DMS153 treated with DMSO at 0.1 percent for 48 hours (cell line): ENCODE results near the gene BHLHE41.

Experiments used
- DNase-seq: peaks from one replicate; lab custom pipeline; 2025; ENCODE audit not compliant: unreplicated experiment; lab: John Stamatoyannopoulos, UW

Gene BHLHE41

DNA sequence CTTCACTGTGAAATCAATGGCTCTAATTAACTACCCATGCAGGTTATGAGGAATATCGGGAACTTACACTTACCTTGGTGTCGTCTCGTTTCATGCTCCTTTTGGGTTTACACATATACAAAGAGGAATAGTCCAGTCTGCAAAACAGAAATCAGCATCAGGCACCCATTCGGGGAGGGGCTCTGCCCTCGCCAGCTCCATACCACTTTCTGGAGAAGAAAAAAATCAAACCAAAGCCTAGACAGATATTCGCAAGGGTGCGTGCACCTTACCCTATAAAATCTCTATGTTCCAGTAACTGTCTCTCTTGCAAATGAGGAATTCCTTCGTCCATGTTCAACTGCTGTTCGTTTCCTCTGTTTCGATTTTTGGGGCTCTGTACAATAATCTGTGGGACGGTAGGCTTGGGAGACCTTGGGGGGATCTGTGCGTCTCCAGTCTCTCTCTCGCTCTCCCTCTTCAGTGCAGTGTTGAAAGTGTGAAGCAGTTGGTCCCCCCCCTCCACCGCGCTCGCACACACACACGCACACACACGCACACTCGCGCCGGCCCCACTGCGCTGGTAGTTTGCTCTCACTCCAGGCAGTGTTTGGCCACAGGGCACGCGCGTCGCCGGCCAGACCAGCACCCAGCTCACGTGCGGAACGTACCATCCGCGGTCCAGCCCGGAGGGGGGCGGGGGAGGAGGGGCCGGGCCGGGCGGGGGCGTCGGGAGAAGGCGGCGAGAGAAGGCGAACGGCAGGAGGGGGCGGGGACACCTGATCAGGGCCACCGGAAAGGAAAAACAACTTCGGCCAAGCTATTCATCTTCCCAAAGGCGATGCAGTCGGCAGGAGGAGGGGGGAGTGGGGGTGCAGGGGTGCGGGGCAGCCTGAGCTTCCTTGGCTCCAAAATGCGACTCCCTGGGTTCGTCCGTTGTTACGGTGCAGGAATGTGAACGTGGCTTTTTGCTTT, at the start of gene BHLHE41:
TSS of gene BHLHE41 (minus strand) at position 592 of the 954 bp plus-strand sequence. CDS start at position 334, 258 bp downstream.
- DNase-seq, result no peak

DNA sequence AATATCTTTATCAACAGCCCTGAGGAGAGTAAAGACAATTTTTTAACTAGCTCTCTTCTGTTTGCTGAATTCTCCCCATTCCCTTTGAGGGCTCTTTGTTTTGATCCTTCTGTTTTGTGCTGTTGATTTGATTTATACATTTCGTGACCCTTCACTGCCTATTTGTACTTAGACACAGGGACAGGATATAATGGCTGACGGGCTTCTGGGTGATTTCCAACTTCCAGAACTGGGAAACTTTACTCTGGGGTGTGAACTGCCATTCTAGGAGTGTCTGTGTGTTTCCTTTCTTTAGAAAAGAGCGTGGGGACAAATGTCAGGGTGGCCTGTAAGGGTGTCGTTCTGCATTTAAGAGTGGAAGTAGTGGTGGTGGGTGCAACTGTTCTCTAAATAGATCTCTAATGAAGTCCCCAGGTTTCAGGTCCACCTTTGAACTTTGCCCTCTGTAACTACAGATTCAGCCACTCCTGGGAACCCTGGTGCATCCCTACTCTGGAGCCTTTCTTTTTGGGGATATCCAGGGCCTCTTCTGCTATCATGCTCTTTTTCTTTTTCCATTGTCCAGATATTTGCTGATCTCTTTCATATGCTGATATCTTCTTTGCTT, 48.2 kb upstream of the BHLHE41 start:
- no peak for DNase-seq

DNA sequence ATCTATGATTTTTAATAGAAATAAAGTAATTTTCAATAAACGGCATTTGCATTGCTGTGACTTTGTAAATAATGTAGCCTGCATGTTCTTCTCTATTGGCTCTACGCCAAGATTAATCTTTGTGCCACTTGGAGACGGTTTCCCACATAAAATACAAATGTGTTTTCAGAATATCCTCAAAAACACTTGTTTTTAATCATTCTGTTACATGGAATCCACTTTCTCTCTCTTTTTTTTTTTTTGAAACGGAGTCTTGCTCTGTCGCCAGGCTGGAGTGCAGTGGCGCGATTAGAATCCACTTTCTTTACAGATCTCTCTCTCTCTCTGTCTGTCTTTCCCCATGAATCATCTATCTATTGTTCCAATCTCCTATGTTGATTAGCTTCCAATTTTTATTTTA, 47.7 kb upstream of the BHLHE41 start:
- DNase-seq, result no peak

DNA sequence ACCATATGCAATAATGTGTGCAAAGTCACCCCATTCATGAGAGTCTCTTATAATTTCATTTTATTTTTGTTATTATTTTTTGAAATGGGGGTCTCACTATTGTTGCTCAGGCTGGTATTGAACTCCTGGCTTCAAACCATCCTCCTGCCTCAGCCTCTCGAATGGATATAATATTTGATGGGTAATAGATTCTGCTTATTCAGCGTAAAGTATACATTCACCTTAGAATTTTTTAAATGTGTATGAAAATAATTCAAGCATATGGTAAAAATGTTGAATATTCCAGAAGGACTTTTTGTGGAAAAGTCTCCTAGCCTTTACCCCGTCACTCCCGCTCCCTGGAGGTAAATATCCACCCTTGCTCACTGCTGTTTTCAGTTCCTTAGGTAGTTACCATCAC, 47.2 kb upstream of the BHLHE41 start:
- no peak for DNase-seq

DNA sequence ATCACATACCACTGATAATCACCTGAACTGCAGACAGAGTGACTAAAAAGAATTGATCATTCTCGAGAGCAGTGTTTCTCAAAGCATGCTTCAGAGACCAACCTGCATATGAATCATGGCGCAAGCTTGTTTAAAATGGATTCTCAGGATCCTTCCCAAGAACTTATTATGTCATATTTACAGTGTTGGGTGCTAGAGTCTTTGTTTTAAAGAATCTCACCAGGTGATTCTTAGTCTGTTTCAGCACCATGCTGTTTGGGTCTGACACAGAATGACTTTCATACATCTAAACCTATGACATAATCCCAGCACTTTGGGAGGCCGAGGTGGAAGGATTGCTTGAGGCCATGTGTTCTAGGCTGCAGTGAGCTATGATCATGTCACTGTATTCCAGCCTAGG, 39.3 kb upstream of the BHLHE41 start:
- no peak for DNase-seq

DNA sequence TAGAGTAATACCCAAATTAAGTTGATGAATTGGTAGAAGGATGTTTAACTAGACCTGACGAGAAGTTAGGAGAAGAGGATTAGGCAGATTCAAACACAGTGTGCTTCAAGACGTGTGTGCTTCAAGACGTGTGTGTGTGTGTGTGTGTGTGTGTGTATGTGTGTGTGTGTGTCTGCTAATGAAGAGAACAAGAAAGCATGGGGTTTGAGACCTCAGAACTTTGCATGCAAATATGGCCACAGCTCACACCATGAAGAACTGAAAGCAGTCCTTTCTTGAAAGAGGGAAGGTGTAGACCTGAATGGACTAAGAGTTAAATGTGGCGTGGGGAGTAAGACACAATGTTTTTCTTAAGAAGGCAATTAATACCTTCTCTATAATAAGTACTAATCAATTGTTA, 38.1 kb upstream of the BHLHE41 start:
- DNase-seq, result no peak

DNA sequence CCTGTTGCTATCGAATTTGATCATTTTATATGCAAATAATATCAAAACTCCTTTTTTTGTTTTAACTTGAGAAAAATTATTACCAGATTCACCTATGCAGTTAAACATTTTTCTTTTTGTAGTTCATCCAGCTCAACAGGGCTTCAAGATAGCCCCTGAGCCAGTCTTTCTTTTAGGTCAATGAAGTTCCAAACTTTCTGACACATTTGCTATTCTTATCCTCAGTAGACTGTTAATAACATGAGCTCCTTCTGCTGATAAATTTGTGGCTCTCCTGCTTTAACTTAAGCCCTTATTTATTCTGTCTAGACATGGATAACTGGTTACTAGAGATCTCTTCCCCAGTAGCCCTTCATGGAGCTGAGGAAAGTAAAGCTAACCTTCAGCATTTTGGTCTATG, 37.3 kb upstream of the BHLHE41 start:
- DNase-seq, result no peak

DNA sequence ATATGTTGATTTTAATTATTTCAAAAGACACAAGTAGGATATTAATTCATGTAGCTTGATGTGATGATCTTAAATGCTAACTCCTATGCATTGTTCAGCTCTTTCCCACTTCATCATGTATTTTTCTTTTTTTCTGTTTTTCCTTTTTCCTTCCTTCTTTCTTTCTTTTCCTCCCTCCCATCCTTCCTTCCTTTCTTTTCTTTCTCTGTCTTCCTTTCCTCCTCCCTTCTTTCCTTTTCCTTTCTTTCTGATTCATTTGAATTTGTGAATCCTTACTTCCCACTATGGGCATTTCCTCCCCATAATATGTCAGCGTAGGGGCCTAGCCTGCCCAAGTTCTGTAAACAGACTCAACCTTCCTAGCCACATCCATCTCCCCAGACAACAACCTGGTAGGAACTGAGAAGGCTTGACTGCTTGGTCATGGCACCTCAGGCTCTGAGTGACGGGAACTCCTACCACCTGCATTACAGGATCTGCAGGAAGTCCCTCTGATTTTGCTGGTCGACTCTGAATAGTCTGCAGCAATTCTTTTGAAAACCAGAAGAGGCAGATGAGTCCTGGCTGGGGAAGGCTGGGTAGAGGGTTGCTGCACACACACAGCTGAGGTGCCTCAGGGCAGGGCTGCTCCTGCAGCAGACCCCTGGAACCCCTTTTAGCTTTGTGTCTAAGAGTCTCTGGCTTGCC, 33.4 kb upstream of the BHLHE41 start:
- DNase-seq, result no peak

DNA sequence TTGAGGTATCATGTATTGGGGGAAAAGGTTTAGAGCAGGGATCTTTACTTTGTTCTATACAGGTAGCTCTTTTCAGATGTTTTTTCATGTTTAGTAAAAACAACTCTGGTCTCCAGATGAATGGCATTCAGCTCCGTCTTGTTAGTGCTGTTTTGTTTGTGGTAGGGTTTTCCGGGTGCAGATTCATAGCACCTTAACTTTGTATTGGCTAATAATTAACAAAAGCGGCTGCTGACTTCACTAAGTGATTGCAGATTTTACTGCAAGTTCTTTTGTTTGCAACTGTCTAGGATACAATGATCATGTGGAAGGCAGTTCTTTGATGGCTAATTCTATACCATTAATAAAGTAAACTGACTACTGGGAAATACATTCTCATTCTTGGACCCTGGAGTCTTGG, 32.2 kb upstream of the BHLHE41 start:
- no peak for DNase-seq

DNA sequence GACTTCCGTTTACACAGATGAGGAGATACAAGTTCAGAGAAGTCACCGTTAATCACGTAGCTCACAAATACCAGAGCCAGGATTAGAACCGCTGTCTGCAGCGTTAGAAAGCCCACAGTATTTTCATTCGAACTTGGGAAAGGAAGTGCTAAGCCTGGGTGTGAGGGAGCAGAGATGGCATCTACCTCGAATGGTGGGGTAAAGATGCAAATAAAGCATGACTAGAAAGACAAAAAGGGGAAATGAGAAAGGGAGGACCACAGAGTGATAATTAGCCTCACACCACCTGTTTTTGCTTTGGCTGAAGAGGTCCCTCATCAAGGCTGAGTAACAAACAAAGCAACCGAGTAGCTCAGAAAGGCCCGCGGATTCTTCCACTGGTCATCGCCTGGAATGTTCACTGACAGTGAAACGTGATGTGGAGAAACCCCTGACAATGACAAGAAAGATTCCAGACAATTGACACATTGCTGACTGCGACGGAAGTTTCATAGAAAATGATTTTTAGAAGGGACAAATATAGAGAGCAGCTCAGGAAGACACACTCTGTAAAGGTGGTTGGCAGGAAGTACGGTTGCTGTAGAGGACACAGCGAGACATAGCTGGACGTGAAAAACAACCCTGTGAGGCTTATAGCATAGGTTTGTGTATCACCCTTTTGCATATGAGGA, 31.5 kb upstream of the BHLHE41 start:
- no peak for DNase-seq

DNA sequence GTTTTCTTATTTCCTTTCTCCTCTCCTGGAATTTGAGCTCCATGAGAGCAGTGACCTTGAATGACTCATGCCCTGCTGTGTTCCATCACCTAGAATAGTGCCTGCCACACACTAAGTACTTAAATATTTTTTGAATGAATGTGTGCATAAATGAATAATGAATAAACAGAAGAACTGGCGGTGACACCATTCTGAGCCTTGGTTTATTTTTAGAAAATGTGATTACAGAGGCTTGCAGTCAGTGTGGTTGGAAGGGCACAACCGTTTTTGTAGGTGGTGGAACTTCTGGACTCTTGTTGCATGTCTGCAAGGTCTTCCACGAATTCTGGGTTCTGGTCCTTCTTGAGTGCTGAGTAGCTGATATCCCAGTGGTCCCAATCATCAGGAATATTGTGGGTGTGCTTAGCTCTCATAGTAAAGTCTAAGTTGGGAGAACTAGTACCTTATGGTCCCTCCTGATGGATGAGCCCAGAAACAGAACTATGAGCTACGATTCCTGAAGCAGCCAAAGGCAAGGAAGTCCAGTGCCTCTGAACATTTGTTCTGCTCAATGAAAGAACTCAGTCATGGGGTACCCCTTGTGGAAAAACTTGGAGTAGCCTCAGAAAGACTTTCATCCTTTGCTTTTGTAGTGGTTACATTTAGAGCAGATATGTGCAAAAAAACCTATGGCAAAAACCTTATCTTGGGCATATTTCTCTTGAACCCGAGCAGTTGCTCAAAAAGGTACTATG, 28.8 kb upstream of the BHLHE41 start:
- DNase-seq, result no peak

DNA sequence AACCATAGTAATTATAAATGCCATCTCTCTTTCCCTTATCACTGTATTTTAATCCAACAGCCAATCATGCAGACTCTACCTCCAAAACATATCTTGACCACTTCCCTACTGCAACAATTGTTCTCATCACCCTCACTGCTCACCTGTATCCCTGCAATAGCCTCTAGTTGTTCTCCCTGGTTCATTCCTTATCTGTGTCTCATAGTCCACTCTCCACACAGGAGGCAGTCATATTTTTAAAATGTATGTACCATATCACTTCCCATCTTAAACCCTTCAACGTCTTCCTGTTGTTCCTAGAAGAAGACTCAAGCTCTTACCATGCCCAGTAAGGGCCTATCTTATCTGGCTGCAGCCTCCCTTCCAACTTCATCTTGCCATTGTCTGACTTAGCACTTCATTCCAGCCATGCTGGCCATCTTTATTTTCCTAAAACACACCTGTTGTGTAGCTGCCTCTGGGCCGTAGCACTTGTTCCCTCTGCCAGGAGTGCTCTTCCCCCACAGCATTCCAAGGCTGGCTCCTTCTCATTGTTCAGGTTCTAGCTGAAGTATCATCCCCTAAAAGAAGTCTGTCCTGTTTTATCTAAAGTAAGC, 27.8 kb upstream of the BHLHE41 start:
- no peak for DNase-seq

DNA sequence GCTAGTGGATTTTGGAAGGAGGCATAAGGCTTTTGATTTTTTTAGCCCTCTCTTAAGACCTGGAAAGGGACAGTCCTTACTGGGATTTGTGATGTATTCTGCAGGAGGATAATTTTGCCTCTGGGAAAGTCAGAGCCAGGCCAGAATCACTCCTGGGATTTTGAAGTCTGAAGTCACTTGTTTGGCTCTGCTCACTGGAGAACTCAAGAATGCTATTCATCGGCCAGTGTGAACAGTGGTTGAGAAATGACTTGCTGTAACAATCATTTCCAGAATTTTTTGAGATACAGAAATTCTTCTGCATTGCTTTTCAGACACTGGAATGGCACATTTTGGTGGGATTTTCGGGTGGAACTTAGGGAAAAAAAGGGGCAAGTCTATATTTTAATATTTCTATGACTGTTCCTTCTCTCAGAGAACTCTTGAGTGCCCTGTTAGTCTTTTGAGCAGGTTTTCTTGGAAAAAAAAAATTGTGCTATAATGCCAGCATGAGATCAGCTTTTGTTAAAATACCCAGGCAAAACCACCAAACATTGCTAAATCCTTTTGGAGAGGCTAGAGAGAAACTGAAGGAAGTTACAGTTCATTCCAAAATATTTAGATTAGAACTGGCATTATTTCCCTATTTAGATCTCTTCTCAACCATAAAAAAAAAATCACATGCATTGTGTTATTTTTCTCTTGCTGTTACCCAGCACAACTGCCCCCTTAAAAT, 26.1 kb upstream of the BHLHE41 start:
- no peak for DNase-seq

DNA sequence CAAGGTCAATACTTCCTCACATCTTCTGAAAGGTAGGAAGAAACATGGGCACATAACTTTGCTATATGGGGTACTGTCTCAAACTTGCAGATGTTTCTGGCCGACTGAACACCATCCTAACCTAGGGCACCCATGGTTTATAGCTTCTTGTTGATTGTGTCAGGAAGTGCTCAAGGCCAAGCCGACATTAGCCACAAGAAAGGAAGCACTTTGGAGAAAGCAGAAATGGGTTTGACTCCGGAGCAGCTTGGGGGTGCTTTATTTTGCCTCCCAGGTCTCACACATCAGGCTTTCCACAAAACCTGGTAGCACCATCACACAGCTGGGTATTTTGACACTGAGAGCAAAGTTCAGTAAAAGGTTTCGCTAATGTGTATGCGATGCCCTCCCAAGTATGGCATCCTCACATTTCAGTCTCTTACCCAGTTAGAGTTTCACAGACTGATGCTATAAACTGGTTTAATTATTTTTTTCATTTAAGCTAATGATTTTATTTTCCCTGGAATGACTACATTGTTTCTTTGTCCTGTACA, 25.2 kb upstream of the BHLHE41 start:
- no peak for DNase-seq

DNA sequence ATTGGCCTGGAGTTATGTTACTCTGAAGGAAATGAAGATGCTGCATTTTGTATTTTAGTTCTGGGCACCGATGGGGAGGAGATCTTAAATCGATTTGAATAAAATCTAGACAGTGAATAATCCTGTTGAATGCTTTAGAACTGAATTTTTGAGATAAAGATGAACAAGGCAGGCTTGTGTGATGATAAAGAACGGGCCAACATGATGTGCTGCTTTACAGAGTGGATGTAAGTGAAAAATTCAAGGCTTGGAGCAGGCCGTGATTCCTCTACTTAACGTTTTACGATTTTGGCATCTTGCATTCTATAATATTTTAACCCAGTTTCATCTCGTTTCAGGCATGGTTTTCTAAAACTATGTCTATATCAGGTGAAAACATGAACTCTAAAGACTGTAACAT, 23.5 kb upstream of the BHLHE41 start:
- no peak for DNase-seq

DNA sequence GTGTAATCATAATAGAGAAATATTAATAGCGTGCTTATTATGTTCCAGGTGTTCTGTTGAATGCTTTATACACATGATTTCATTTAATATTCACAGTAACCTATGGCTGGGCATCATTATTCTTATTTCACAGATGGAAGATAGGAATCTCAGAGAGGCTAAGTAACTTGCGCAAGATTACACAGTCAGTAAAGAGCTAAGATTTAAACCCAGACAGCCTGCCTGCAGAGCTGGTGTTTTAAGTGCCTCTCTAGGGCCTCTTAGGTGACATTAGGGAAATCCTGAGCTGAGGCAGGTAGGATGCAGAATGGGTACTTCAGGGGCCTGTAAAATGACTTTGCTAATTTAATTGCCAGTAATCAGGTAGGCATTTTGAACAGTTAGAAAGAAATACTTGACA, 18.5 kb upstream of the BHLHE41 start:
- DNase-seq, result no peak

DNA sequence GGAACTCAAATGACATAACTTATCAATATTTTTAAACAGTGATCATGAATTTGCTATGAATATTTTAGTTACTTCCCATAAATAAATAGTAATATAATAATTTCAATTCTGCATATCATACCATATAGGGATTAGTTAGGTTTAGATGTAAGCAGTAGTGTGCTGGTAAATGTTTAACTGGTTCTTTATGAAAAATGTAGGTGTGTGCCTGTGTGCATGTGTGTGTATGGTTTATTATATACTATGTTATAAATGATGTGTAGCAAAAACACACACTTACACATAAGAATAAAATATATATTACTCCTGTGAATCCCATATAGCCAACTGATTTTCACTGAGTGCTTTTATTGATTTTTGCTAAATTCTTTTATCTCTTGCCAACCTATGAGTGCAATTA, 14.0 kb upstream of the BHLHE41 start:
- DNase-seq, result no peak

DNA sequence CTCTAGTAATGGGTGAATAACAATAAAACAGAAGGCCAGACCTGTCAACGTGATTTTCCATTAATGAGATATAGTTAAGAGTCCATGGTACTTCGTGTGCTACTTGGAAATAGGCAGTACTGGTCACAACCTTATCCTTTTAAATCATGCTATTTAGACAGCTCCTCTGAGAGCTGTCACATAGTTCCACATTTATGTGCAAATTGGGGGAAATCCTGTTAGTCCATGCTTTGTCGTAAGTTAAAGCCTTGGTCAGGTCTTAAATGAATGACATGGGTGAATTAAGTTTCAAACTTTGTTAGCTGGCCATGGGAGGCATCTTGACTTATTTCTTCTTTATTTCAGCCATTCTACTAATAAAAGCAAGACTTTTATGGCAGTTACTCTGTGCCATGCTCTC, 11.9 kb upstream of the BHLHE41 start:
- no peak for DNase-seq

DNA sequence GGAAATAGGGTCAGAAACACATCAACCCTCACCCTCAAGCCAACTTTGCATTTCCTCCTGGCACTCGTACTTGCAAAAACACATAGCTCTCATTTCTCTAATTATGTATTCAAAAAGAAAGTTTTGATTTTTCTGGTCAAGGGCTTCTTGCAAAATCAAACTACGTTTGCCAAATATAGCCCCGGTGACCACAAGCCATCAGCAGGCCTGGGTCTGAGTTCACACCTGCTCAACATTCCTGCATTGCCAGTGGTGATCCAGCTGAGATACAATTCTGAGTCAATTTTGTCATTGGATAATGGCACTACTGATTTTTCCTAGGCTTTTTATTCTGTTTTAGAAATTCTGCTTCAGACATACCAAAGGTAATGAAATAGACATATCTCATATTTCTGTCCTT, 10.7 kb upstream of the BHLHE41 start:
- DNase-seq, result no peak
